Stimulated activated CD4-positive, alpha-beta T cell treated with anti-CD3 and anti-CD28 coated beads, TNF-alpha, amount 100 ng/mL, for 24 hours (primary cell): ENCODE data around the gene PTTG2.

Experiments used
- DNase-seq, 3 experiments: peaks; one replicate each; pipeline ENCODE4 v3.0.0-alpha.2; 2020; ENCODE audit warnings: low read depth in 3 of 3

PTTG2 gene

DNA sequence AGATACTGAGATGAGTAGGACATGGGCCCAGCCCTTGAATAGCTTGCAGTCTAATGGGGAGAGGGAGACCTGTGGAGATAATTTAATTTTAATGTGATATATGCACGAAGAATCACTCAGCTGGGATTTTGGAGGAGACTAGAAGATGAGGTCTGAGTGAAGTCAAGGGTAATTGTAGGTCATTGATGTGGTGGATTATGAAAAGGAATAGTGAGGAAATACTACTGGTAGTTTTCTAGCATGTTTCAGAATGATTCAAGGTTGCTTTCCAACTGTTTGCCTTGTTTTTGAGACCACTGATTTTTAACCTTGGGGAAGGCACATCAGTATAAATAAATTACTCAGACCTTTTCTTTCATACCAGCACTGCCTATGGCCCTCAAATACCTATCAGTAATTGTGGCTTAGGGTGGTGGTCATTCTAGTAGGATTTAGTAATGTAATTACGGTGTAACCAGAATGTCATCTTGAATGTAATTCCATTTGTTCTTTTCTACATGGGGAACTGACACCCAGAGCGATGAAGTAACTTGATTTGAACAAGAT lies 25.6 kb downstream of the PTTG2 start:
- no peak for DNase-seq

DNA sequence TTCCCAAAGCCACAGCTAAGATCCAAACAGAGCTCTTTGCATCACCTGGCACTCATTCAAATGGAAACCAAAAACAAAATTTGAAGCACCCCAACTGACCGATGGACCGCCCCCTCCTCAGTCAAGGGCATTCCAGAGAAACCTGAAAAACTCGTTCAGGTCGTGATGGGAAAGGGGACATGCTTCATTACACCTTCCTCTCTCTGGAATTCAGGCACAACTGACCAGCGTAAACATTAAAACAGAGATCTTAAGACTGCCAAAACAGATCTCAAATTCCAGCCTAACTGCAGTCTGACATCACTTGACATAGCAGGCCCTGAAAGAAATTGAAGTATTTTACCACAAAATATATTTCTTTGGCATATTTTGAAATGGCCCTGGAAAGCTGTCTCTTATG lies 28.5 kb downstream of the PTTG2 start:
- DNase-seq, result no peak

DNA sequence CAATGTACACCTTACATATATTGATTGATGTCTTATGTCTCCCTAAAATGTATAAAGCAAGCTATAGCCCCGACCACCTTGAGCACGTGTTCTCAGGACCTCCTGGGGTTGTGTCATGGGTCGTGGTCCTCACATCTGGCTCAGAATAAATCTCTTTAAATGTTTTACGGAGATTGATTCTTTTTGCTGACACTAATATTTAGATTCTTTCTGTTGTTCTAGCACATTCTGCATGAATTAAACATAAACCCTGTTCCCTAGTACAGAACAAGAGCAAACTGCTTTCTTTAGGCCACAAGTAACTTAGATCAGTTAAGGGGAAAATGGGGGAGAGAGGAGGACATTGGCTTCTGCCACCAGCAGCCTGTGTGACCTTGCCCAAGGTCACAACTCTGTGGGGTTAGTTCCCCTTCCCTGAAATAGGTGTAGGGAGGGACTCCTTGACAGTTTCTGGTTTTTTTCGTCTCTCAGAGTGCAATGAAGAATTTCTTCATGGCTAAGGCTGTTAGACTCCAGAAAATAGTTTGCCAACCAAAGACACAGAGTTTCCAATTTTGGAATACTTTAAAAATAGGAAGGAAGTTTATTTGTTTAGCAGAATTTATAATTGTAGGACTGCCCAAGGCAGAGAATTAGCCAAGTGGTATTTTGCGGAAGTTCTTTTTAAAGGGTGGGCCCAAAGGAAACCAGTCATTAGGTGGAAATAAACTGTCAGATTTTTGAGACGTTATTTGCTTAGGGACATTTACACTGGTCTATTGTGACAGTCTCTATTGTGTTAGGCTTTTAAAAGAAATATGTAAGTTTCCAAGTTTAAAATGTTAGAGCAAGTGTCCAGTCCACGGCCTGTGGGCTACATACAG lies 29.4 kb downstream of the PTTG2 start:
- no peak for DNase-seq

DNA sequence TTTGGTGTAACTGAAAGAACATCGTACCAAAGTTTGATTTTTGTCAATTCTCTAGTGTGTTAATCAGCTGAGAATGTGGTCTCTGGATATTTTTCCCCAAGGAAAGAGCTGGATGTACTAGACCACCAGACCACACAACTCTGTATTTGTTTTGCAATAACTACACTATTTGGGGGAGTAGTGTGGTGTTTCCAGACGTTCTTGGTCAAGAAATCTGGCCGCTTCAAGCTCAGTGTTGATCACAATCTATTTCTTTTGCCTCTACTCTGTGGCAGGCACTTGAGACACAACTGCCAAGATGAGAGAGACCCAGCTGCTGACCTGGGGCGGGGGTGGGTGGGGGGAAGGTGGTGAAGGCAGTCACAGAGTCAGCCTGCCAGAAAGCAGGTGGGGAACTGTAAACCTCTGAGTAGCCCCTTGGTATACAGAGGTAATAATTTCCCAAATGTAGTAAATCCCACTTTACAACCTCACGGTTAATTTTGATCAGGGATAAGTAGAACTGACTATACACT lies 30.6 kb downstream of the PTTG2 start:
- no peak for DNase-seq

DNA sequence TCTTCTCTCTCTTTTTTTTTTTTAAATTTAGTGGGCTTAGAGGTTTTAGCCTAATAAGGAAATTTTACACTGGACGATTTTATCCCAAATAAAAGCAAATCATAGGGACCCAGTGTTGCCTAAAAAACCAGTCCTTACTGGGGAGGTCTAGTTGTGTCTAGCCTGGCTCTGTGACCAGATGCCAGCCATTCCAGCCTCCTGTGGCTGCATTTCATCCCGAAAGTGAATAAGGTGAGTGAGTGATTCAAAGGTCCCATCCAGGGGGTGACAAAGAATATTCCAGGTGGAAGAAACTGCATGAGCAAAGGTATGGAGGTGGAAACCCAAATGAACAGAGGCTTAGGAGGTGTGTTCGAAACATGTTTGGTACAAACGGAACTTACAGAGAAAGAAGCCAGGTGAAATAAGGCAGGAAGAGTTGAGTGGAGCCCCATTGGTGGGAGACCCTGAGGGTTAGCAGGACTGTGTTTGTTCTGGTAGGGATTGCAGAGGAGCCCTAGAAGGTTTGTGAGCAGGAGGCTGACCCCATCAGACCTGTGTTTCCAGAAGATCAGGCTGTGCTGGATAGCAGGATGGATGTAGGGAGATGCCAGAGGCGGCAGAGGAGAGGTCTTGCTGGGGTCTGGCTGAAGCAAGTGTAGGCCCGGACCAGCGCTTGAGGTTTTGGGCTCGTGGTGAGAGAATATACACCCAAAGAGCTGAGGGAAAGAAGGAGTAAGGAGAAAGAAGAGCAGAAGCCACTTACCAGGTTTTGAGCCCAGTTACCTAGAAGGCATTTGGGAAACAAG lies 31.6 kb downstream of the PTTG2 start:
- DNase-seq, result no peak

DNA sequence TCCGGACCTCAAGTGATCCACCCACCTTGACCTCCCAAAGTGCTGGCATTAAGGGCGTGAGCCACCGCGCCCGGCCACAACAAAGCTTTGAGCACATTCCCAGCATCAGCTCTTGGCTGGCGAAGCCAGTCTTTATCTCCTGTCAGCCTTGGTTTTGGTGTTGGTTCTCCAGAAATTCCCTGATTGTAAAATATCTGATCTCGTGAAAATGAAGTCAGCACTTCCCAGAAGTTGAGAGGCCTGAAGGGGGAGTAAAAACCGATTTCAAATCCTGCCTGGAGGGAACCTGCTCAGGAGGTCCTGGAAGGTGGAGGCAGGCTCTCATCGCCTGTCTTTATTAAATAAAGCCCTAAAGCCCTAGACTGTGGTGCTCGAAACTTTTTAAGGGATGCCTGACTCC lies 33.6 kb downstream of the PTTG2 start:
- no peak for DNase-seq

DNA sequence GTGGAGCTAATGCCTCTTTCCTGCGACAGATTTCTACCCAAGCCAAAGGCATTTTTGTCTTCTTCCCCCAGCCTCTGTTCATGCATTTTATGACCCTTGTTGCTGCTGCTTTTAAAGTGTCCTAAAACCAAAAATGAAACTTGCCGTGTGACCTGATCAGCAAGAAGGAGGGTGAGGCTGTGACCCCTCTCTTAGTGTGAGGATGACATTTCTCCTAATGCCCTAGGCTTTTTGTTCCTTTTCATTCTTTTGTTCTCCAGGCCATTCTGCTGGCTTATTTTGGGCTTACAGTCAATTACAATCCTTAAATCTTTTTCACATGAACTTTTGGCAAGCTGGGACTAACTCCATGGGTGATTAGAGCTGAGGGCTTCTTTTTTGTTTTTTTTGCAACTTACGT lies 34.4 kb downstream of the PTTG2 start:
- no peak for DNase-seq

DNA sequence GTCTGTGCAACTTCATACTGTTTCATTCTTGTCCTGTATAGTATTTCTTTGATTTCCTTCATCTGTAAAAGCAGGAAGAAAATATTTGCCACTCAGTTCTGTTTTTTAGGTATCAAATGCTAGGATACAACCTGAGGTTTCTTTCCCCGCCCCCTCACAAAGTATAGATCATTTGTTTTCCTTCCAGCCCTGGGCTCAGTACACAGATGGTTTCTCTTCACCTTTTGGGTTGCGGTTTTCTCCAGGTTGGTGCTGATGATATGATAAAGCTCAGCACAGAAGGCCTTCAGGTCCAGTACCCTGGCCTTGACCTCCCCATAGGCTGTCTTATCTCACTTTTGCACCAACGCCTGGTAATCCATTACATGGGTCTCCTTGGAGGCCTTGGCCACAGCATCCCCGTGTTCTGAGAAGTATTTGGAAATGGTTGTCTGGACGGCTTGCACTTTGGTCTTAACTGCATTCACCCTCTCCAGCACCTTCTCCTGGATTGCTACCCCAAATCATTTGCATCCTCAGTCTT lies 35.2 kb downstream of the PTTG2 start:
- DNase-seq, result no peak

DNA sequence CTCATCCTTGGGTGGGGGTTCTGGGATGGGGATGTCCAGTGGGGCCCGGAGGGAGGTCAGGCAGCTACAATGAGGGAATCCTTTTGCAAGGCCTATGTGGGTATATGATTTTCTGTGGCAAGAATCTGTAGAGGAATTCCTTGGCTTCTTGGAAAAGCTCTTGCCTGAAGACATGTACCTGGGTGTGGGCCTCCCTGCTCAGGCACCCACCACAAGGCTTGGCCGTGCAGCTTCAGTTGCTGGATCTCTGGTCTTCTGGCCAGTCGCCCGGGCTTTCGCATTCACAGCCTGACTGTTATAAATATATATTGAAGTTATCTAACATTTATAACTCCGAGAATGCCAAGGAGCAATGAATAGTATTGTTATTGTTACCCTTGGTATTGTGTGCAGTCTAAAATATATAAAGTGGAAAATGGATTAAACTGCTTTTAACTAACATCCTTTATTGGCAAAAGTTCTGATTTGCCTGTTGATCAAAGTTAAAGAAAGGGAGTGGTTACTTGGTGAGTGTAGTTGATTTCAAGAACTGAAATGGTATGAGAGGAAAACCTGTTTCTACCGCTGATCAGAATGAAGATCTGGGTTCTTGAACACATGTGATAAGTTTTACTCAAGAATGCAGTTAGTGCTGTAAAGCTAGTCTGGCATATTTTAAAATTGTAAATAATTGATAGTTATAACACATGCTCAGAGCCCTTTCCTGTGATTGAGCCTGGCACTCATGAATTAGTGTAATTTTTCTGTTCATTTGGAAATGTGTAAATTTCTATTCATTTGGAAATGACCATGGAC lies 36.0 kb downstream of the PTTG2 start:
- DNase-seq, result no peak

DNA sequence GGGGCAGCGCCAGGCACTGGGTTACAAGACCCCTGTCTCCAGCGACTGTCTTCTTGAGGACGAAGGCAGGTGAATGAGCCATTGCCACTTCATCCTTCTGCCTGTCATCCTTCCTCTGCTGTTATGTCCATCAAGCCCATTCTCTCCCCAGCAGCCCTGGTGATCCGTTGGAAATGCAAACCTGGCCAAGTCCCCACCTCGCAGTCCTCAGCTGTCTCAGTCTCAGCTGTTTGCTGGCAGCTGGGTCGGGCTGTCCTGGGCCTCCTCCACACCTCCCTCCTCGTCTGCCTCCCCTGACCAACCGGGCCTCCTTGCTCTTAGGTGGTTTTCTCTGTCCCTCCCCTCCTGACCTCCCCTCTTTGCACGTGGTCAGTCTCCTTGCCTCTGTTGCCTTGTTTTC lies 38.0 kb downstream of the PTTG2 start:
- DNase-seq, result no peak

DNA sequence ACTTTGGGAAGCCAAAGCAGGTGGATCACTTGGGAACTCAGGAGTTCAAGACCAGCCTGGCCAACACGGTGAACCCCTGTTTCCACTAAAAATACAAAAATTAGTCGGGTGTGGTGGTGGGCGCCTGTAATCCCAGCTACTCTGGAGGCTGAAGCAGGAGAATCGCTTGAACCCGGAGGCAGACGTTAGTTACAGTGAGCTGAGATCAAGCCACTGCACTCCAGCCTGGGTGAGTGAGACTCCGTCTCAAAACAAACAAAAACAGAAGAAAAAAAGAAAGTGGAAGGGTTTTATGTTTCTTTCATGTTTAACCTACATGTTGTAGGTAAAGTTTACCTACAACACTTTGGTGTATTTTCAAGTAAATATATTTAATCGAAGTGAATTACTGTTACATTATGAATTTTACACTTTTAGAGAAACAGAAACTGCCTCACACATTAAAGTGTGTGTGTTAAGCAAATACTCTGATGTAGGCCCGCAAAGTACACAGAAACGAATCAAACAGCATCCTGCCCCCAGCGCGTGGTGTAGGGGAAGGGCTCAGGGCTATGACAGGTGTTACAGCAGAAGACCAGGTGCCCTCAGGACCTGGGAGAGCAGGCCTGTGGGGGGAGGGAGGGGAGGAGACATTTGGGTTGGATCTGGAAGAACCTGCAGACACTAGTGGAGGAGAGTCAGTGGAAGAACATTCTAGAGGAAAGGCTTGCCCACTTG lies 39.0 kb downstream of the PTTG2 start:
- no peak for DNase-seq

DNA sequence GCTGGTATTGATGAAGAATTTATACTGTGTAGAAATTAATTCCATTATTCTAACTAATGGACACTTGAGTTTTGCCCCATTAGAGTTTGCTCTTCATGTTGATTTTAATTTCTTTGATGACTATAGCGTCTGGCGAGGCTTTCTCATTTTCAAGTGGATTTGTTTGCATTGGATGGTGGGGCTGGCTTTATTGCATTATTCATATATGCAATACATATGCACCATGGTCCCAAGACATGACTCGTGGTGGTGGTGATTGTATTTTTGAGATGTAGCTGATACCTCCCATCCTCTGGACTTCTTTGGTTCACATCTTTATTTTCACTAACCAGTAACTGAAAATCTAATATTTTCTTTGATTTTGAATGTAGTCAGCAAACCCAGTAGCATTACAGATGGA lies 39.8 kb downstream of the PTTG2 start:
- DNase-seq, result no peak

DNA sequence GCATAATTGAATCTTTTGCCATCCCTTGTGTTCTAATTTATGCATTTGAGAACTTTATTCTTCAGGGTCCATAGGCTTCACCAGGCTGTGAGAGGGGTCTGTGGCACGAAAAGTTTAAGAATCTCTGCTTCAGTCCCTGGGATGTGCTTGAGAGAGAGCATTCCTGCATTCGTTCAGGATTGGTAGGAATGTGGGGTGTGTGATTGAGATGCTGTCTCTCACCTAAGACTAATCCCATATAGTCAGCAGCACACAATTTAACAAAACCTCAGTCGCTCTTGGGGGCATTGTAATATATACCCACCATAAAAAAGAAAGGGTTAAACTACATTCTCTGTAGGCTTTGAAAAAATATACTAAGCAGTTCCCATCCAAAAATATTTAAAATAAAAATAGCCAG lies 41.7 kb downstream of the PTTG2 start:
- no peak for DNase-seq

DNA sequence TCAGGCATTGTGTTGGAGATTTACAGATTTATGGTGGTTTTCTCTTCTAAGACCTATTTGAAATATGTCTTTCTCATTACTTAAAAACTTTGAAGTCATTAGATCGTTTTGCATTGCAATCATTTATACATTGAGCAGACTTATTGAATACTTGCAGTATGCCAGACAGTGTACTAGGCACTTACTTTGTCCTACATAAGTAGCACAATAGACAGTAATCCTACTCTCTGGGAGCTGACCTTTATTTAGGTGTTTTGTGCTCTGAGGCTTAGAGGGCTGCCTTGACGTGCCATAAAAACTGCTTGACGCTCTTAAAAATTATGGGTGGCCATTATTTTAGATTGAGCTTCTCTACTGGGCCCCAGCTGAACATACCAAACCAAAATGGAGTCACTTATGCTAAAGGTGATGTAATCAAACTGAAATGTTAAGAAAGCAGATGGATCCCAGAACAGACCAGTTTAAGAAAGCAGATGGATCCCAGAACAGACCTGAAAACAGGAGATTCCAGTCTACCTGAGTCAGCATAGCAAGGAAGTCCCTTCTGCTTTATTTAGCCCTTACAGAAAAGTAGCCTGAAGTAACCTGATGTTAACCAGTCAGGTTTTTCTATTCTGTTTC lies 42.4 kb downstream of the PTTG2 start:
- no peak for DNase-seq

DNA sequence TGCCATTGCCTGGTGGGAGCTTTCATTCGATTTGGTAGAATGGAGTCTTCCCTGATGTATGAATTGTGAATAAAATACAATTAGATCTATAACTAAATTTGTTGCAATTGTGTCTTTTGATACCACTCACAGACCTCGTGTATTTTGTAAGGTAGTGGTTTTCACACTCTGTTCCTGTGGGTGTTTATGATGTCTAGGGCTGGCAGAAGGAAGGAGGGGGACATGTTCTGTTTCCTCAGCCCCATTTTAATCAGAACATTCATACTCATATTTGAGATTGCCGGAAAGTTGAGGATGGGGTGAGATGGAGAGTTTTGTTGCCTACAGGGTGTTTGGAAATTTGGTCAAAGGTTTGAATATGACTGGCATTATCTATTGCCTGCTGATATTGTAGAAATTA lies 42.9 kb downstream of the PTTG2 start:
- DNase-seq, result no peak

DNA sequence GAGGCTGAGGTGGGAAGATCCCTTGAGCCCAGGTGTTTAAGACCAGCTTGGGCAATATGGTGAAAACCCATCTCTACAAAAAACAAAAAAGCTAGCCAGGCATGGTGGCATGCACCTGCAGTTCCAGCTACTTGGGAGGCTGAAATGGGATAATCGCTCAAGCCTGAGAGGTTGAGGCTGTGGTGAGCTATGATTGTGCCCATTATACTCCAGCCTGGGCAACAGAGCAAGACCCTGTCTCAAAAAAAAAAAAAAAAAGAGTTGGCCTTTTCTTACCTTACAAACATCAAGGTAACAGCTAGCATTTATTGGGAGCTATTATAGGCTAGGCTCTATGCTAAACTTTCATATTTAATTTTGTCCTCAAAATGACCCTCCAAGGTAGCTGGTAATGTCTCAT lies 43.4 kb downstream of the PTTG2 start:
- no peak for DNase-seq

DNA sequence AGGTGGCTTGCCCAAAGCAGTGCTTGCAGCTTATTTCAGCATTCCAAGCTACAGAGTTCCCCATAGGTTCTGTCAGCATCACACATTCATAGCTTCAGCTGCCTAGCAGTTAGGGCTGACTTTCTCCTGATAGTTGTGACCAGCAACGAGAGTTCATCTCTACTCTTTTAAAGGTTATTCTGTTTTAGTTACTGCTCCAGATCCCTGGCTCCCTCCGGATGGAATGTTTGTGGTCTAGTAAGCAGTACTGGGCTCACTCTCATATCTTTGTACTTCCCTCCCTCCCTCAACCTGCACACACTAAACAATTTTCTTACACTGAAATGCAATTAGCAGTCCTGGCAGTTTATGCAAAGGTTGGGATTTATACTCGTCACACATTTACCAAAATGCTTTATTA lies 43.9 kb downstream of the PTTG2 start:
- DNase-seq, result no peak

DNA sequence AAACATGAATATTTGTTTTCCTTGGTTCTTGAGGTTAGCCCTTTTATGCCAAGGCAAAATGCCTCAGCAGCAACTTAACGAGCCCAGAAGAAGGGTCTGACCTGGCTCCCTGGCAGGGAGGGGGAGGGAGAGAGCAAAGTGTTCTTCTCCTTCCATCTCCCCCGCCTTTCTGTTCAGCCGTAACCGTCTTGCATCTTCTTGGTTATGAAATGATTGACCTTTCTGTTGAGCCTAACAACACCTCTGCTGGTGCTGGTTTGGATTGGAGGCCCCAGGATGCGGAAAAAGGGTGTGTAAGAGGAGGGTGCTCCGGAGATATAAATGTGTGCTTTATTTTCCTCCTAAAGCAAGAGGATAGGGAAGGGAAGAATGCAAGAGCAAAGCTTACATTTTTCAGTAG lies 44.7 kb downstream of the PTTG2 start:
- DNase-seq, result no peak

DNA sequence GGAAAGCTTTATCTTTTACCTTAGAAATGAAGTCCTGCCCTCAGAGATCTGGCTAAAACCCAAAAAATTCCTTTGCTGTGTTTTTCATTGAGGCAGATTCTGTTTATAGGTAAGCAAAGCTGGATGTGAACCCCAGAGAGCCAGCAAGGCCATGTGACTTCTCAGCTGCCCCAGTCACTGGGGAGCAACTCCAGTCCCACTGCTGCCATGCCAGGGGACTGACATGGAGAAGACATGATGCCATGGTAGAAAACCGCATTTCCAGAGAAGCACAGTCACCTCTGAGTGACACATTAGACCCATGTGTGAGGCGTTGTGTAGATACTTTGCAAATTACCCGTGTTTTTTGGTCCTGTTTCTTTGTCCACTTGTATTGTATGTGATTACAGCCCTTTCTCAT lies 45.4 kb downstream of the PTTG2 start:
- DNase-seq, result no peak

DNA sequence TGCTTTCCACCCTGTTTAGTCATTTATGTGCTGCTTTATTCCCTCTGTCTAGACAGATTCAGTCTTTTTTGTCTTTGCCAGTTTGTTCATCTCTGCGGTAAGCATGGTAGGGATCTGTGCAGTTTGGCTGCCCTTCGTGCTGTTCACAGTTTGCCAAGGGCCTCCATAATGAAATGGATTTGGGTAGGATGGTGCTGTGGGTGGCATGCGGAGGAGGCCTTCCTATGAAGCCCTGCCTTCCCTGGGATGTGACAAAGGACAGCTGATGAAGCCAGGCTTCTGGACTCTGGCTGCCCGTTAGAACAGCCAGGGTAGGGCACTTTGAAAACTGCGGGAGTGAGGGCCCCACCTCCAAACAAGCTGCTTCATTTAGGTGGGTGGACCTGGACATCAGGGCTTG lies 47.4 kb downstream of the PTTG2 start:
- DNase-seq, result no peak
